HTERT RPE-1 (cell line): ENCODE measurements around the gene ZFTA.
"Not testable (repeated sequence)": the region's sequence is repeated elsewhere in the genome, so short reads cannot be mapped to it uniquely, and the experiment has no call there.

ENCODE experiments used
- in situ Hi-C: fragments of 300-500 bp; cut with MboI; formaldehyde crosslinking; loops from 4 replicates; pipeline ENCODE4 v1.14.3; 2020; ENCODE audit warnings: low sequenced_read_pairs

Gene ZFTA

GRCh38 chr11:63768237-63769041 lies at the start of gene ZFTA:
ZFTA (minus strand) TSS chr11:63768775; CDS start chr11:63768622, 153 bp downstream.
- in situ Hi-C loops, result no loop called here

GRCh38 chr11:63817758-63818498 lies 49.4 kb upstream of the ZFTA start:
- in situ Hi-C loops, result no loop called here

DNA sequence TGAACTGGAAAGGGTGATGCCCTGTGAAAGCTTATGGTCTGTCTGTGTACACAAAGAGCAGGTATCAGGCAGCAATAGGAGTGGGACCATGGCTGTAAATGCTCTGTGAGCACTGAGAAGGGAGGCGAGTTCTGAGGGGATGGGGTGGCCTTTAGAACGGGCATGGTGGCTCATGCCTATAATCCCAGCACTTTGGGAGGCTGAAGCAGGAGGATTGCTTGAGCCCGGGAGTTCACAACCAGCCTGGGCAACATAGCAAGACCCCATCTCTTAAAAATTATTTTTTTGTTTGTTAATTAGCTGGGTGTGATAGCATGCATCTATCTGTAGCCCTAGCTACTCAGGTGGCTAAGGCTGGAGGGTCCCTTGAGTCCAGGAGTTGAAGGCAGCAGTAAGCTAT lies 48.2 kb upstream of the ZFTA start:
- in situ Hi-C loops, result no loop called here

DNA sequence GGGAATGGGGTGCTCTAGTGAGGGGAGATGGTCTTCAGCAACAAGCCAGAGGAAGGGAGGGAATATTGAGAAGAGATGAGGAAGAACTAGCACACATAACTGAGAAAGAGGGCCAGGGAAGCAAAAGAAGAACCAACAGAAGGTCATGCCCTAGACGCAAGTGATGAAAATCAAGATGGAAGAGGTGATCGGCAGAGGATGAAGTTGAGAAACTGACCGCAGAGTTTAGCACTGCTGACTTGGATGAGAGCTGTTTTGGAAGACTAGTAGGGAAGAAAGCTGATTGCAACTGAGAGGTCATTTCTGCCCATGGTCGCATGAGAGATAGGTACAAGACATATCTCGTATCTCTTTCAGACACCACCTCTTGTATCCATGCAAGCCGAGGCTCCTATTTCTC lies 47.6 kb upstream of the ZFTA start:
- in situ Hi-C loops, result no loop called here

DNA sequence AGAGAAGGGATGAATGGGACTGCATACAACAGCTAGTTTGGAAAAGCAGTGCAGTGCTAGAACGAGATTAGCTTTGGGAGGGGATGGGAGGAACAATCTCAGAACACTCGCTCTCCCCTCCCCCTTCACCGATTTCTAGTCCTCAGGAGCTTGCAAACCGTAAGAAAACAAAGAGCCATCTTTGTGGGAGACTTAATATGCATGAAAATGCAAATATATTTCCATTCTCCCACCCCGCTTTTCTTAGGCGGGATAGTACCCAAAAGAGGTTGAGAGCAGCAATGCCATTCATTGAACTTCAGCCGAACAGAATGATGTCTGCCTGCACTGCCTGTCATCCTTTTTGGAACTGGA lies 45.8 kb upstream of the ZFTA start:
- in situ Hi-C loops, result no loop called here

GRCh38 chr11:63813563-63814382 lies 45.2 kb upstream of the ZFTA start:
- in situ Hi-C loops, result no loop called here

DNA sequence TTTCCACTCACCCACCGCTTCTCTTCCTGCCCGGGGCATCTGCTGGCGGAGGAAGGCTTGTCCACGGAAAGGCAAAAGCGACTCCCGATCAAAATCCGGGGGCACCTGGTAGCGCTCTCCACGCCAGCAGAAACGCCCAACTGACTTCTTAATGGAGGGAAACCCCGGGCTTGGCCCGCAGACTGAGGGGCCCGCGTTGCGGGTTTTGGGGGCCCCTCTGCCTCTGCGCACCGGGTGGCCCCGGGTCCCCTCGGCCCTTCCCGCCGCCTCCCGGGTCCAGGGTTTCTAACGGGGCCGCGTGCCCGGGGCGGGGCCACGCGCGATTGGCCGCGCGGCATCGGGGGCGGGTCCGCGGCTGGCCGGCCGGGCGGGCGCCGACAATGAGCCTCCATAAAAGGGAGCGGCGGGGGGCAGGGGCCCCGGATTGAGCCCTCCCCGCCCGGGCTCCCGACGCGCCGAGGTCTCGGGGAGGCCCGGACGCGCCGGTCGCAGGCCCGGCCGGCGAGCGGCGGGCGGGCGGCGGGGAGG lies 44.5 kb upstream of the ZFTA start, which contains the start of gene SPINDOC:
TSS of gene SPINDOC (plus strand) at position 422 of the 528 bp plus-strand sequence. CDS start 231 bp downstream, outside the sequence.
- in situ Hi-C loops, result no loop called here

GRCh38 chr11:63811522-63811921 lies 42.9 kb upstream of the ZFTA start:
- in situ Hi-C loops, result no loop called here

DNA sequence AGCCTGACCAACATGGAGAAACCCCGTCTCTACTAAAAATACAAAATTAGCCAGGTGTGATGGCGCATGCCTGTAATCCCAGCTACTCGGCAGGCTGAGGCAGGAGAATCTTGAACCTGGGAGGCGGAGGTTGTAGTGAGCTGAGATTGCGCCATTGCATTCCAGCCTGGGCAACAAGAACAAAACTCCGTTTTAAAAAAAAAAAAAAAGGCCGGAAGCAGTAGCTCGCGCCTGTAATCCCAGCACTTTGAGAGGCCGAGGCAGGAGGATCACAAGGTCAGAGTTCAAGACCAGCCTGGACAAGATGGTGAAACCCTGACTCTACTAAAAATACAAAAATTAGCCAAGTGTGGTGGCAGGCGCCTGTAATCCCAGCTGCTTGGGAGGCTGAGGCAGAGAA lies 41.8 kb upstream of the ZFTA start:
- in situ Hi-C loops, result not testable (repeated sequence)

GRCh38 chr11:63805844-63806415 lies 37.4 kb upstream of the ZFTA start:
- in situ Hi-C loops, result no loop called here

GRCh38 chr11:63804259-63804658 lies 35.7 kb upstream of the ZFTA start:
- in situ Hi-C loops, result no loop called here

GRCh38 chr11:63802637-63803414 lies 34.3 kb upstream of the ZFTA start:
- in situ Hi-C loops, result no loop called here

DNA sequence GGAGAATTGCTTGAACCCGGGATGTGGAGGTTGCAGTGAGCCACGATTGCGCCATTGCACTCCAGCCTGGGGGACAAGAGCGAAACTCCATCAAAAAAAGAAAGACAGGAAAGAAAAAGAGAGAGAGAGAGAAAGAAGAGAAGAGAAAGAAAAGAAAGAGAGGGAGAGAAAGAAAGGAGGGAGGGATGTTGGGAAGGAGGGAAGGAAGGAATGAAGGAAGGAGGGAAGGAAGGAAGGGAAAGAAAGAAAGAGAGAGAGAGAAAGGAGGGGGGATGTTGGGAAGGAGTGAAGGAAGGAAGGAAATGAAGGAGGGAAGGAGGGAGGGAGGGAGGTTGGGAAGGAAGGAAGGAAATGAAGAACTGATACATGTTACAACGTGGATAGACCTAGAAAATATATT lies 32.3 kb upstream of the ZFTA start:
- in situ Hi-C loops, result no loop called here

DNA sequence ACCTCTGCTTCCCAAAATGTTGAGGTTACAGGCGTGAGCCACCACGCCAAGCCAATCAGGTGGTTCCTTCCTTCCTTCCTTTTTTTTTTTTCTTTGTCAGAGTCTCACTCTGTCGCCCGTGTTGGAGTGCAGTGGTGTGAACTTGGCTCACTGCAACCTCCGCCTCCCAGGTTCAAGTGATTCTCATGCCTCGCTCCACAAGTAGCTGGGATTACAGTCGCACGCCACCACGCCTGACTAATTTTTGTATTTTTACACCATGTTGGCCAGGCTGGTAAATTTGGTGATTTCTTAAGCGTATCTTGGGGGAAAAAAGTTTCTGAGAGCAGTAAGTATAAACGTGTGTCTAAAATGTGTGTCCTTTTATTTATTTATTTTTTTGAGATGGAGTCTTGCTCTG lies 26.5 kb upstream of the ZFTA start:
- in situ Hi-C loops, result no loop called here

GRCh38 chr11:63793161-63793560 lies 24.6 kb upstream of the ZFTA start:
- in situ Hi-C loops, result no loop called here

GRCh38 chr11:63791495-63792167 lies 23.1 kb upstream of the ZFTA start:
- in situ Hi-C loops, result no loop called here

- in situ Hi-C loops, result no loop called here
Measured at GRCh38 chr11:63785823-63786222, 17.2 kb upstream of the ZFTA start.

GRCh38 chr11:63783925-63784592 lies 15.5 kb upstream of the ZFTA start:
- in situ Hi-C loops, result no loop called here

GRCh38 chr11:63782749-63783148 lies 14.2 kb upstream of the ZFTA start:
- in situ Hi-C loops, result no loop called here
